ENCODE data around the gene C16orf95. TPM values are rescaled to one million over a fixed set of nuclear protein-coding genes. Genes with fewer than 3 reads are reported as not detected.

C16orf95 gene
- polyA plus RNA-seq, 2 of the 4 experiments (the other 2 are of a cell fraction) = 3.5 to 6.3 TPM

- TF ChIP-seq USF2 (IDR thresholded peaks at IDR 0.05) (no peak), CHD4 (IDR thresholded peaks at IDR 0.05; ENCODE audit: borderline replicate concordance) (no peak)
These were observed 42.4 kb downstream of the C16orf95 start (continued) for GRCh38 chr16:87274794-87275193.

- DNase-seq (ENCODE audit: low read depth in 1 of 2, low spot score in 1 of 2) (no peak), ATAC-seq (no peak), FAIRE-seq (no peak)
- CTCF ChIA-PET = interaction anchor here (1.2 to 2.0 kb wide), 4 partner anchors 70 to 709 kb away, joined by 3 to 7 read pairs (median 6); no protein-coding TSS in a partner anchor
- Histone ChIP-seq H3K4me2 (no peak overlapping the region), H3K4me3 (no peak overlapping the region), H3K27ac (no peak overlapping the region), H3K4me1 (no peaks in the 10 kb centered on the region), H3K9me3 (no peaks in the 10 kb centered on the region; the same call in 2 of the 3 replicates)
- TF ChIP-seq MAFK (IDR thresholded peaks at IDR 0.05; ENCODE audit: partially characterized antibody) (no peak), RARB (CRISPR knock-in tag; IDR thresholded peaks at IDR 0.05) (no peak), NFE2L2 (conservative IDR thresholded peaks at IDR 0.05; ENCODE audit: low read length) (no peak), POLR2AphosphoS2 (conservative IDR thresholded peaks at IDR 0.05; ENCODE audit: low read length) (no peak), MAZ (IDR thresholded peaks at IDR 0.05; ENCODE audit: borderline replicate concordance, low read depth, low read length) (no peak), CBX2 (IDR thresholded peaks at IDR 0.05; ENCODE audit: borderline replicate concordance, low read depth) (no peak), ZC3H11A (IDR thresholded peaks at IDR 0.05) (no peak), ZFP36 (IDR thresholded peaks at IDR 0.05; ENCODE audit: borderline replicate concordance, partially characterized antibody) (no peak), EHMT2 (IDR thresholded peaks at IDR 0.05; ENCODE audit: low read depth) (no peak), ZSCAN20 (CRISPR knock-in tag; IDR thresholded peaks at IDR 0.05) (no peak), E2F6 (IDR thresholded peaks at IDR 0.05; ENCODE audit: borderline replicate concordance, low read depth) (no peak), HMGXB4 (CRISPR knock-in tag; IDR thresholded peaks at IDR 0.05; ENCODE audit: borderline replicate concordance) (no peak), BCL3 (IDR thresholded peaks at IDR 0.05) (no peak)
- POLR2A ChIA-PET = no interaction called here
- WGBS (ENCODE audit: missing lambda C conversion rate) = 79% methylated on average over 10 of the region's 10 CpGs
These were observed 43.6 kb downstream of the C16orf95 start for GRCh38 chr16:87273471-87274030.

- FAIRE-seq (no peak), ATAC-seq (no peak), DNase-seq (ENCODE audit: low read depth in 1 of 2, low spot score in 1 of 2) (no peak)
- Histone ChIP-seq H3K9me3 (no peaks in the 10 kb centered on the region; the same call in 2 of the 3 replicates), H3K4me2 (no peak overlapping the region), H3K4me1 (no peaks in the 10 kb centered on the region), H3K4me3 (no peak overlapping the region), H3K27ac (no peak overlapping the region)
- 79% methylated on average over 11 of the region's 11 CpGs for WGBS (ENCODE audit: missing lambda C conversion rate)
- no peak for TF ChIP-seq HOXB13 (CRISPR knock-in tag; IDR thresholded peaks at IDR 0.05; ENCODE audit: low read depth)
- TF ChIP-seq JUN (IDR thresholded peaks at IDR 0.05) = no peak
- no peak for TF ChIP-seq HOXB5 (CRISPR knock-in tag; IDR thresholded peaks at IDR 0.05)
- TF ChIP-seq POLR2AphosphoS2 (conservative IDR thresholded peaks at IDR 0.05; ENCODE audit: low read length) = no peak
- no peak for TF ChIP-seq RCOR1 (IDR thresholded peaks at IDR 0.05; ENCODE audit: low read depth, low read length)
- no peak for TF ChIP-seq ATOH8 (CRISPR knock-in tag; IDR thresholded peaks at IDR 0.05; ENCODE audit: low read depth)
- TF ChIP-seq EHMT2 (IDR thresholded peaks at IDR 0.05; ENCODE audit: low read depth) = no peak
- no peak for TF ChIP-seq NPAS2 (CRISPR knock-in tag; IDR thresholded peaks at IDR 0.05; ENCODE audit: borderline replicate concordance)
- ChIA-PET CTCF (interaction anchor here (1.0 to 2.0 kb wide), 6 partner anchors 10 to 679 kb away, joined by 3 to 6 read pairs (median 4); no protein-coding TSS in a partner anchor), POLR2A (no interaction called here)
These were observed 45.9 kb downstream of the C16orf95 start for GRCh38 chr16:87271256-87271655.

Data from A549 (cell line).